Ascending aorta (tissue), 2 donors: Measurements from ENCODE around the gene CHST13. TPM values are rescaled to one million over a fixed set of nuclear protein-coding genes. Genes with fewer than 3 reads are reported as not detected.
"Not testable (repeated sequence)": the region's sequence is repeated elsewhere in the genome, so short reads cannot be mapped to it uniquely, and the experiment has no call there.

Experiments used
- DNase-seq, 2 donors: peaks; one replicate each; pipeline ENCODE4 v3.0.0-alpha.2; 2019; ENCODE audit warnings: low spot score in 2 of 2
- H3K27ac ChIP-seq, 2 donors: fragments of 200-600 bp; sonication (generic); one replicate each; pipeline ENCODE4 v1.5.1; 2016 to 2017; ENCODE audit warnings: mild to moderate bottlenecking in 1 of 2
- H3K27me3 ChIP-seq: fragments of 200-600 bp; sonication (generic); one replicate; pipeline ENCODE4 v1.5.1; 2017
- H3K36me3 ChIP-seq, 2 donors: fragments of 200-600 bp; sonication (generic); one replicate each; pipeline ENCODE4 v1.5.1; 2016
- H3K4me1 ChIP-seq, 2 donors: fragments of 200-600 bp; sonication (generic); one replicate each; pipeline ENCODE4 v1.5.1; 2016 to 2017; ENCODE audit warnings: mild to moderate bottlenecking in 1 of 2
- H3K4me3 ChIP-seq, 2 donors: fragments of 200-600 bp; sonication (generic); one replicate each; pipeline ENCODE4 v1.5.1; 2016 to 2017; ENCODE audit warnings: mild to moderate bottlenecking in 1 of 2
- H3K9me3 ChIP-seq, 2 donors: fragments of 200-600 bp; sonication (generic); one replicate each; pipeline ENCODE4 v1.5.1; 2016
- intact Hi-C: fragments of 100-400 bp; cut with DNase I; formaldehyde crosslinking; loops from one replicate; pipeline ENCODE4 v1.15.1; 2023
- total RNA-seq: library from RNA; depleted of rRNA; stranded (reverse); fragments of >200 nt; gene quantifications from one replicate; pipeline ENCODE4 v1.1.0, GENCODE V29; 2016
- TF ChIP-seq, protein P1 (sequence below), 3 experiments: fragments of 200-600 bp in 2 of 3; fragments of 450-650 bp in 1 of 3; sonication (generic) in 2 of 3; IDR thresholded peaks; one replicate each; pipeline ENCODE4 v1.5.1; 2016 to 2019; ENCODE audit warnings: antibody characterized with exemption in 3 of 3, mild to moderate bottlenecking in 1 of 3, moderate library complexity in 1 of 3

CHST13 gene
- total RNA-seq, 1 donor from 2014 or later: not detected

- DNase-seq: no peak
- H3K36me3 ChIP-seq: no peaks in the 10 kb centered on the region
- intact Hi-C loops: no loop called here
- H3K4me3 ChIP-seq: no peak overlapping the region
- TF ChIP-seq, protein P1, sequence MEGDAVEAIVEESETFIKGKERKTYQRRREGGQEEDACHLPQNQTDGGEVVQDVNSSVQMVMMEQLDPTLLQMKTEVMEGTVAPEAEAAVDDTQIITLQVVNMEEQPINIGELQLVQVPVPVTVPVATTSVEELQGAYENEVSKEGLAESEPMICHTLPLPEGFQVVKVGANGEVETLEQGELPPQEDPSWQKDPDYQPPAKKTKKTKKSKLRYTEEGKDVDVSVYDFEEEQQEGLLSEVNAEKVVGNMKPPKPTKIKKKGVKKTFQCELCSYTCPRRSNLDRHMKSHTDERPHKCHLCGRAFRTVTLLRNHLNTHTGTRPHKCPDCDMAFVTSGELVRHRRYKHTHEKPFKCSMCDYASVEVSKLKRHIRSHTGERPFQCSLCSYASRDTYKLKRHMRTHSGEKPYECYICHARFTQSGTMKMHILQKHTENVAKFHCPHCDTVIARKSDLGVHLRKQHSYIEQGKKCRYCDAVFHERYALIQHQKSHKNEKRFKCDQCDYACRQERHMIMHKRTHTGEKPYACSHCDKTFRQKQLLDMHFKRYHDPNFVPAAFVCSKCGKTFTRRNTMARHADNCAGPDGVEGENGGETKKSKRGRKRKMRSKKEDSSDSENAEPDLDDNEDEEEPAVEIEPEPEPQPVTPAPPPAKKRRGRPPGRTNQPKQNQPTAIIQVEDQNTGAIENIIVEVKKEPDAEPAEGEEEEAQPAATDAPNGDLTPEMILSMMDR (IDR thresholded peaks at IDR 0.05): no peak
- H3K27me3 ChIP-seq: no peaks in the 10 kb centered on the region
- H3K9me3 ChIP-seq: peaks cover 0 to 18% of the 10 kb centered on the region in 2 donors
- no peak overlapping the region for H3K27ac ChIP-seq
- H3K4me1 ChIP-seq: no peaks in the 10 kb centered on the region
These were observed 57.6 kb downstream of the CHST13 start for GRCh38 chr3:126581569-126581968.

DNA sequence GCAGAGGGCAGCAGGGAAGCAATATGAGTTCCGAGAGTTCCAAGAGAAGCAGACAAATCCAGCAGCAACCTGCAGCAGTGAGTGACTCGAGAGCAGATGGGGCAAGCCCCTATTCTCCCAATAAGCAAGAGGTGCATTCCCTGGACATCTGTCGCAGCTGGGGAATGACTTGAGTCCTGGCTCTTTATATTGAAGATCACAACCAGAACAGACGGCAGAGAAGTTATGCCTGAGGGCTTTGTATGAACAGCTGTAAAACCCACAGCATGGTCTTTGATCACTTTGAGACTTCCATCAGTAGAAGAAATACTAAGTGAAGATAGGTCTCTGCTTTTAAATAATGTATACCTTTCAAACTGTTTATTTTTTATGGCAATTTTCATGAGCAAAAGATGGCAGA is 58.4 kb downstream of the CHST13 start:
- H3K4me1 ChIP-seq: no peaks in the 10 kb centered on the region
- H3K27me3 ChIP-seq: no peaks in the 10 kb centered on the region
- H3K27ac ChIP-seq: no peak overlapping the region
- intact Hi-C loops: no loop called here
- H3K4me3 ChIP-seq: no peak overlapping the region
- peaks cover 0 to 23% of the 10 kb centered on the region in 2 donors for H3K9me3 ChIP-seq
- no peaks in the 10 kb centered on the region for H3K36me3 ChIP-seq
- TF ChIP-seq, protein P1 (IDR thresholded peaks at IDR 0.05): no peak
- DNase-seq: no peak

- H3K27ac ChIP-seq, DNase-seq, H3K4me1 ChIP-seq, H3K36me3 ChIP-seq, H3K4me3 ChIP-seq, H3K27me3 ChIP-seq, intact Hi-C loops: not testable (repeated sequence)
- H3K9me3 ChIP-seq: peaks cover 0 to 44% of the 10 kb centered on the region in 2 donors
These were observed 67.6 kb downstream of the CHST13 start for GRCh38 chr3:126591515-126591914.

Other genes starting within 250 kb of the CHST13 start
- gene KLF15, start 166.7 kb upstream of the CHST13 start, total RNA-seq: 74.0 TPM
- not detected for gene CFAP100, start 129.2 kb upstream of the CHST13 start, total RNA-seq
- 74.4 TPM for gene ZXDC, start 48.3 kb upstream of the CHST13 start, total RNA-seq
- gene UROC1, start 6.4 kb upstream of the CHST13 start, total RNA-seq: not detected
- not detected for gene C3orf22, start 34.8 kb downstream of the CHST13 start, total RNA-seq
- 18.9 TPM for gene TXNRD3, start 131.0 kb downstream of the CHST13 start, total RNA-seq
- gene CHCHD6, start 180.1 kb downstream of the CHST13 start, total RNA-seq: 1.2 TPM